T-helper 17 cell (primary cell): Measurements from ENCODE around the gene FSTL1. TPM values are rescaled to one million over a fixed set of nuclear protein-coding genes. Genes with fewer than 3 reads are reported as not detected.

ENCODE experiments used
- ATAC-seq: fragments of 150-1000 bp; cut with Tn5 transposase; 2 replicates; pipeline ENCODE4 v1.10.0; 2021; ENCODE audit warnings: mild to moderate bottlenecking, moderate library complexity
- DNase-seq, 3 donors: peaks; one replicate each; pipeline versions ENCODE4 v3.0.0 to v3.0.0-alpha.2; 2020 to 2021
- H3K9me3 ChIP-seq: one replicate; pipeline ENCODE4 v1.7.0; 2013; ENCODE audit warnings: low read length, mild to moderate bottlenecking; ENCODE audit not compliant: control insufficient read depth, poor library complexity, severe bottlenecking
- H3K27ac Mint-ChIP-seq: one replicate; pipeline ENCODE4 v1.8.0; 2022; ENCODE audit warnings: mild to moderate bottlenecking, moderate library complexity, mixed read lengths
- H3K27me3 Mint-ChIP-seq: one replicate; pipeline ENCODE4 v1.8.0; 2022; ENCODE audit warnings: mixed read lengths
- H3K36me3 Mint-ChIP-seq: one replicate; pipeline ENCODE4 v1.8.0; 2022; ENCODE audit warnings: low read depth, mixed read lengths
- H3K4me1 Mint-ChIP-seq: one replicate; pipeline ENCODE4 v1.8.0; 2022; ENCODE audit warnings: mild to moderate bottlenecking, mixed read lengths
- H3K4me3 Mint-ChIP-seq: one replicate; pipeline ENCODE4 v1.8.0; 2022; ENCODE audit warnings: mild to moderate bottlenecking, moderate library complexity, mixed read lengths
- total RNA-seq, 4 donors: library from RNA in 2 of 4; stranded (reverse) in 2 of 4; gene quantifications; one replicate each; pipeline ENCODE4 v1.2.3 and lab custom pipeline; 2022 to 2026

FSTL1 gene
- total RNA-seq, 2 donors from 2014 or later: 1.1 to 17.4 TPM

GRCh38 chr3:120460181-120460790 is 9.5 kb upstream of the FSTL1 start:
- peaks cover 3% of the 10 kb centered on the region for H3K9me3 ChIP-seq
- Mint-ChIP-seq H3K27me3 (peaks cover 41% of the 10 kb centered on the region), H3K4me3 (no peak overlapping the region), H3K36me3 (no peaks in the 10 kb centered on the region), H3K4me1 (no peaks in the 10 kb centered on the region), H3K27ac (no peak overlapping the region)
- ATAC-seq (no peak), DNase-seq (no peak)

- Mint-ChIP-seq H3K4me1 (no peaks in the 10 kb centered on the region), H3K27ac (no peak overlapping the region), H3K27me3 (peaks cover 33% of the 10 kb centered on the region), H3K4me3 (no peak overlapping the region), H3K36me3 (no peaks in the 10 kb centered on the region)
- peaks cover 3% of the 10 kb centered on the region for H3K9me3 ChIP-seq
- ATAC-seq (no peak), DNase-seq (no peak)
Measured at GRCh38 chr3:120459196-120459595, 8.4 kb upstream of the FSTL1 start.

- Mint-ChIP-seq H3K27ac (no peak overlapping the region), H3K4me3 (no peak overlapping the region), H3K36me3 (peaks cover 1% of the 10 kb centered on the region), H3K4me1 (no peaks in the 10 kb centered on the region), H3K27me3 (peaks cover 36% of the 10 kb centered on the region)
- peaks cover 3% of the 10 kb centered on the region for H3K9me3 ChIP-seq
- ATAC-seq (no peak), DNase-seq (no peak)
Measured at GRCh38 chr3:120457827-120458226, 7.0 kb upstream of the FSTL1 start.

- peaks cover 11% of the 10 kb centered on the region for H3K36me3 Mint-ChIP-seq
- no peak for ATAC-seq
- peaks cover 39% of the 10 kb centered on the region for H3K27me3 Mint-ChIP-seq
- DNase-seq: no peak
- no peak overlapping the region for H3K27ac Mint-ChIP-seq
- H3K9me3 ChIP-seq: no peaks in the 10 kb centered on the region
- peaks cover 9% of the 10 kb centered on the region for H3K4me1 Mint-ChIP-seq
- H3K4me3 Mint-ChIP-seq: no peak overlapping the region
Measured at GRCh38 chr3:120454076-120454689, 3.4 kb upstream of the FSTL1 start.

- peaks cover 9% of the 10 kb centered on the region for H3K4me1 Mint-ChIP-seq
- no peak for ATAC-seq
- H3K4me3 Mint-ChIP-seq: no peak overlapping the region
- H3K36me3 Mint-ChIP-seq: peaks cover 13% of the 10 kb centered on the region
- H3K27me3 Mint-ChIP-seq: peaks cover 47% of the 10 kb centered on the region
- no peaks in the 10 kb centered on the region for H3K9me3 ChIP-seq
- no peak for DNase-seq
- H3K27ac Mint-ChIP-seq: no peak overlapping the region
Measured at GRCh38 chr3:120452816-120453215, 2.0 kb upstream of the FSTL1 start.

GRCh38 chr3:120451806-120452205 is 1.0 kb upstream of the FSTL1 start:
- H3K36me3 Mint-ChIP-seq: peaks cover 13% of the 10 kb centered on the region
- no peak overlapping the region for H3K27ac Mint-ChIP-seq
- peaks cover 9% of the 10 kb centered on the region for H3K4me1 Mint-ChIP-seq
- peaks cover 57% of the 10 kb centered on the region for H3K27me3 Mint-ChIP-seq
- H3K4me3 Mint-ChIP-seq: peak overlapping the region; percentile 80
- H3K9me3 ChIP-seq: no peaks in the 10 kb centered on the region
- ATAC-seq (no peak), DNase-seq (no peak)

GRCh38 chr3:120451272-120451761 is 525 bp upstream of the FSTL1 start:
- Mint-ChIP-seq H3K27me3 (peaks cover 62% of the 10 kb centered on the region), H3K4me1 (peaks cover 9% of the 10 kb centered on the region), H3K36me3 (peaks cover 13% of the 10 kb centered on the region), H3K4me3 (peak overlapping the region; percentile 86), H3K27ac (no peak overlapping the region)
- H3K9me3 ChIP-seq: no peaks in the 10 kb centered on the region
- DNase-seq (no peak), ATAC-seq (no peak)

GRCh38 chr3:120449701-120450599 is 842 bp downstream of the FSTL1 start:
- DNase-seq (no peak), ATAC-seq (no peak)
- Mint-ChIP-seq H3K27ac (no peak overlapping the region), H3K27me3 (peaks cover 68% of the 10 kb centered on the region), H3K4me1 (peaks cover 9% of the 10 kb centered on the region), H3K36me3 (peaks cover 13% of the 10 kb centered on the region), H3K4me3 (peak overlapping the region; percentile 86)
- H3K9me3 ChIP-seq: no peaks in the 10 kb centered on the region

- Mint-ChIP-seq H3K27me3 (peaks cover 71% of the 10 kb centered on the region), H3K36me3 (peaks cover 13% of the 10 kb centered on the region), H3K27ac (no peak overlapping the region), H3K4me3 (peak overlapping the region; percentile 86), H3K4me1 (peaks cover 9% of the 10 kb centered on the region)
- DNase-seq (no peak), ATAC-seq (no peak)
- H3K9me3 ChIP-seq: no peaks in the 10 kb centered on the region
Measured at GRCh38 chr3:120449251-120449650, 1.5 kb downstream of the FSTL1 start.

- Mint-ChIP-seq H3K4me3 (no peak overlapping the region), H3K4me1 (peaks cover 9% of the 10 kb centered on the region)
- no peak for ATAC-seq
Measured at GRCh38 chr3:120448756-120449155, 2.0 kb downstream of the FSTL1 start.

GRCh38 chr3:120446891-120447668 is 3.7 kb downstream of the FSTL1 start:
- no peak for ATAC-seq
- Mint-ChIP-seq H3K27me3 (peaks cover 62% of the 10 kb centered on the region), H3K4me3 (no peak overlapping the region), H3K27ac (no peak overlapping the region), H3K36me3 (peaks cover 8% of the 10 kb centered on the region), H3K4me1 (peaks cover 9% of the 10 kb centered on the region)
- H3K9me3 ChIP-seq: no peaks in the 10 kb centered on the region
- DNase-seq: no peak

More at GRCh38 chr3:120448756-120449155, 2.0 kb downstream of the FSTL1 start:
- Mint-ChIP-seq H3K27ac (no peak overlapping the region), H3K36me3 (peaks cover 13% of the 10 kb centered on the region), H3K27me3 (peaks cover 71% of the 10 kb centered on the region)
- H3K9me3 ChIP-seq: no peaks in the 10 kb centered on the region
- no peak for DNase-seq

GRCh38 chr3:120445654-120446053 is 5.1 kb downstream of the FSTL1 start:
- Mint-ChIP-seq H3K27me3 (peaks cover 70% of the 10 kb centered on the region), H3K36me3 (peaks cover 2% of the 10 kb centered on the region), H3K4me3 (no peak overlapping the region), H3K4me1 (peaks cover 7% of the 10 kb centered on the region), H3K27ac (no peak overlapping the region)
- DNase-seq: no peak
- ATAC-seq: no peak
- H3K9me3 ChIP-seq: no peaks in the 10 kb centered on the region
